ENCODE measurements around the gene RGL1.

RGL1 gene

DNA sequence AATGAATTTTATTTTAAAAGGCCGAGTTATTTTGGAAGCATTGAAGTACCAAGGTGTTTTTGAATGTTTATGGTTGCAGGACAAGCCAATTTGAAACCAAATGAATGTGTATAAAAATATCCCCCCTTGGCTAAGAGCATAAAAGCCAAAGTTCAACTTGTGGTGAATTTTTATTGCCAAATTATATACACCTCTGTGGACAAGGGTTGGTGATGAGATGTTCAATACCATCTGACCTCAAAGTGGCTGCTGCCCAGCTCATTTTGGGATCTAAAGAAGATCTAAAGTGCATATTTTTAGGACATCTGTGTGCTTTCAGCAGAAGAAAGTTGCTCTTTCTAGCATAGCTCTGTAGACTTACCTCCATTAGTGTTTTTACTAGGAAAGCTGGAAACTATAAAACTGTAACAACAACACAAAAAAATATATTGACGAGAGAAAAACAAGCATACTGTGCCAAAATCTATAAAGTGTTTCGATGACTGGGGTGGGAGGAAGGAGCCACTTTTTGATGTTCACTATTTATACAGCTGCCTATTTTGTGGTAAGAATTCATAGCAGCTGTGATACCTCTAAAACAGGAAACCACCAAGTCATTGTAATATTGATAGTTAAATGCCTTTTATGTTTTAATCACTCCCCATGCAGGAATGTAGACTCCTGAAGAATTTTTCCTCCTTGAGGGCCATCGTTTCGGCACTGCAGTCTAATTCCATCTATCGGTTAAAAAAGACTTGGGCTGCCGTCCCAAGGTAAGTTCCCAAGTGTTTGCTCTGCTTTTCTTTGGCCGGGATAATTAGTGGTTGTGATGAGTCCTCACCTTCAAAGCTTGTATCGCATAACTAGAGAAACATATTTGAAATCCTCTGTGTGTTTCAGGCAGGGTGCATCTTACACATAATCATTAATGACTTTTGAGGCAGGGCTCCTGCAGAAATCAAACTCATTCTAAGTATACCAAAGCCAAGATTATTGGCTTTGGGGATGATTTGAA is 83.2 kb downstream of the RGL1 start:
- DNase-seq (ENCODE audit: low read depth in 2 of 2) = no peak

DNA sequence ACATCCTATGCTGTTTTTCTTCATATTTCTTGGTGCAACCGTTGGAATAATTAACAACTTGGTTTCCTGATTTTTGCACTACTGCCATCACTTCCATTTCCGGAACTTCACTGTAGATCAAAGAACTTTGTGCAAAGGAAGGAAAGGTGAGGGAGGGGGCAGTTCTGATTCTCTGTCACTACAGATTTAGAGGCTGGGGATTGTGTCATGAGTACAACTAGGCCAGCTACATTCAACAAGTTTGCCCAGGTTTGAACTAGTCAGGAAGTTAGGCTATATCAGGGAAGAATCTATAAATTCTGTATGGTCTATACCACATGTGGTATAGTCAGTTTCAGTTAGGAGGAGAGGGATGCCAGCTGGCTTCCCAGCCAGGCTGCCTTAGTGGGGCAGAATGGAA is 84.2 kb downstream of the RGL1 start:
- DNase-seq (ENCODE audit: low read depth in 2 of 2) = no peak

DNA sequence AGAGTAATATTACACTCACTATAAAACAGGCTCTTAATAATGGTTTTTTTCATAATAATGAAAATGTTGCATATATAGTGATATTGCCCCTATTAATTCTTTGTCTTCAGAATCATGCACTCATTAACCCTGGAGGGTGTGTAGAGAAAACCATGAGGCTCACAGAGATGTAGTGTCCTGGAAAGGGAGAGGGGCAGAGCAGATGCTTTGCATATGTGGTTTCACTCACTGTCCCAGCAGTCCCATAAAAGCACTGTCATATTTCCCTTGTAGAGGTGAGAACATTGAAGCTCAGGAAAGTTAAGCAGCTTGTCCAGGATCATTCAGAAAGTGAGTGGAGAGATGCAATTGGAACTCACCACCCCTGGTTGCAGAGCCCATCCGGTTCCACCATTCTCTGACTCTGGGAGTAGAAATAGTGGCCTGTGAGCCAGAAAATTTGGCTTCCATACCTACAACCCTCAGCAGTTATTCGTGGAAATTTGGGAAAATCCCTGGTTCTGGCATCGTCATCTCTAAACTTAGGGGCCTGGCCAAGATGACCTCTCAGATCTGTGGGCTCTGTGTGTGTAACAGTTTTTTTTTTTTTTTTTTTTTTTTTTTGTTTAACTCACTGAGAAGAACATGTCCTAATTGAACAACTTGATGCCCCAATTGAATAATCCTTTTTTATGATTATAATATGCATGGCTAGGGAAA is 86.4 kb downstream of the RGL1 start:
- DNase-seq (ENCODE audit: low read depth in 2 of 2) = no peak

DNA sequence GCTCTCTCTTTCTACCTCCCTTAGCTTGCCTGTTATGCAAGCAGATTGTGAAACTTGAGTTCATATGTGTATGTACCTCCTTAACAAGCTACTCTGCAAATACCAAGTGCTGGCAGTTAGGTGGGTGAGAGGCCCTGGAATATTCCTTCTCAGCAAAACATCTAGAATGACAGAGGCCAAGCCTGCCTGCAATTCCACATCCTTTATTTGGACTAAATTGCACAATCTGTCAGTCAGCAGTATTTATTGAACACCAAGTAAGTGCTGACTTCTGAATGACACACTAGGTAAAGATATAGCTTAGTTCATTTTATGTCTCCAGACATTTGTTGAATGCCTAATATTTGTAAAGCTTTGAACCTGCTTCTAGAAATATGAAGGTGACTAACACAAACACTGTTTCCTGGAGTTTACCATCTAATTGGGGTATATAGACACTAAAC is 87.5 kb downstream of the RGL1 start:
- no peak for DNase-seq (ENCODE audit: low read depth in 2 of 2)

DNA sequence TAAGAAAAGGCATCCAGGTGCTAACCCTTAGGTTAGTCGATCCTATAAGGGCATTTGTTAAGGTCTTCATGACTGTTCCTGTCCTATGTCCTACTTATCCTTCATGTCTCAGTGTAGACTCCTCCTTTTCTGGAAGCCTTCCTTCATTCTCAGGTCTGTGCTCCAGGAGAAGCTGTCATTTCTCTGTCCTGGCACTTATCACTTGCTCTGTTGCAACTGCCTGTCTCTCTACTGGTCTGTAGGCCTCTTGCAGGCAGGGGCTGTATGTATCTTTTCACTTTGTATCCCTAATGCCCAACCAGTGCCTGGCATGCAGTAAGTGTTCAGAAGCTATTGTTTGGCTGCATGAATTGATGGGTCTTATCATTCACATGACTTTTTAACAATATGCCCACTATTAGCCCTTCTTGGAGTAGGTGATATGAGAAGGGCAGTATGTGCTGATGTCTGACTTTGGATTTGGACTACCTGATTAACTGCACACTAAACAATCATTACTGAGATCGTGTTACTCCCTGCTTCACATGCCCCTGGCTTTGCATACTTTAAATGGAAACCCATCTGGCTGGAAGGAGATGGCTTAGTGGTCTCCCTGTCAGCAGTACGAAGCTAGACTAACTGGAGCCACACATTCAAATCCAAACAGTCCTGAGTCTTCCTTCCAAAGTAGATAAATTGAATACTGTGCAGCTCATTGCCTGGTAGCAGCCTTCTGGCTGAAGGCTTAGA is 88.8 kb downstream of the RGL1 start:
- no peak for DNase-seq (ENCODE audit: low read depth in 2 of 2)

DNA sequence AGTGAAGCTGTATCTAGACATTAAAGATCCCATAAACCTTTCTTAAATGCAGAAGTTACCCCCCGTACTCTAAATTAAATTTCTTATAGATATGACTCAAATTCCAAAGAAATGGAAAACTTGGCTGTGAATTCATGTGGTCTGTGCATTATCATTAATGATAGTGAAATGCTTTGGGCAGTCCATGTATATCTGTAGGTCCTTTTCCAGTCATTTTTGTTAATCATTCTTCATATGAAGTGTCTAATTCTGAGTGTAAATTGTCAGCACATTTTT is 89.3 kb downstream of the RGL1 start:
- DNase-seq (ENCODE audit: low read depth in 2 of 2) = no peak

DNA sequence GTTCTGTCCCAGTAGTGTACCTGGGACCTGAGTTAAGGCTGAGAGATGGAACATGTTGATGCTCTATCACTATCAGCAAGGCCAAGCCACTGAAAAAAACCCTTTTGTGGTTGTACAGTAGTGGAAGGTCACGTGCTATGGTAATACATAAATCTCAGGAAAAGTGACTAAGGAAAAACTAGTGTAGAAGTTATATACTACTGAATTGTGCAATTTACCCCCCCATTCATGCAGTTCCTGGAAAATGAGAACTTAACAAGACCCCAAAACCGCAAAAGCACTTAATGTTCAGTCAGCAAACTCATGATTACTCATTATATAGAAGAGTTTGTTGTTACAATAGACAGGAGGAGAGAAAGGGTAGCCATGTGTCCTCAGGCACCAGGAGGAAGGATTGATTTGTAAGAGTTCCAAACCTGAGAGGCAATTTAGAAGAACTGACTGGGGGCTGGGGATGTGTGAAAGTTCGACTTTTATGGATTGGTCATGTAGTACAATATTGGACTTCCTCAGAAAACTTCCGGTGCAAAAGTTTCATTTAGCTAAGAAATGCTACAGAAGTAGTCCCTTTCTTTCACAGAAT is 91.6 kb downstream of the RGL1 start:
- DNase-seq (ENCODE audit: low read depth in 2 of 2) = no peak

DNA sequence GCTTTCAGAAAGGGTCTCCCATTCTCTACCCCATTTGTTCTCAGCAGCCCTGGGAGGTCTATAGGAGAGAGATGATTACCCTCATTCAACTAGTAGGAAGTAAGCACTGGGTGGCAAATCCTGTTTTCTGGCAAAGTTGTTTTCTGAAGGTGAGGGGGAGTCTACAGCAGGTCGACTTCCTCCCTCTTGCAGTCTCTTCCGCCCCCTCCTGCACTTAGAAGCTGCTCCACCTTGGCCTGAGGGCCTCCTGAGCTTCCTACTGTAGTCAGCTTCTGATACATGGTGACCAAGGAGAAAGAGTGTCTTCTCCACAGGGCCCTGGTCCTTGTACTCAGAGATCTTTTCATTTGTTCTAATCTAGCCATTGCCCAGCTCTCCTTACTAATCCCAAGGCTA is 93.1 kb downstream of the RGL1 start:
- DNase-seq (ENCODE audit: low read depth in 2 of 2) = no peak

DNA sequence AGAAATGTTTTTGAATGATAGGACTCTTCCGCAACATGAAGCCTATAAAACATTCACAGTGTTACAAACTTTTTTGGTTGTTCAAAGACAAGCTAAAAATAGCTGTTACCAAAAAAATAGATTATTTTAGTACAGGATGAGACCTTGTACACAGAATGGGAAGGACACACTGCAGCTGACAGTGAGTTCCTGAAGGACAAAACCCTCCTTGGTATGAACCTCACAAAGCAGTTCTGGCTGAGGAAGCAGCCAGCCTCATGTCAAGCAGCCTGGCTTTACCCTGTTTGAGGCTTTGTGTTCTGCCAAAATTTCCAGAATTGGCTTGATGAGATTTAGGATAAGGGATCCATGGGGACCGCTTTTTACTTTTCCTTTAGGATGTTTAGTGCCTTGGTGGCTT is 93.7 kb downstream of the RGL1 start:
- no peak for DNase-seq (ENCODE audit: low read depth in 2 of 2)

DNA sequence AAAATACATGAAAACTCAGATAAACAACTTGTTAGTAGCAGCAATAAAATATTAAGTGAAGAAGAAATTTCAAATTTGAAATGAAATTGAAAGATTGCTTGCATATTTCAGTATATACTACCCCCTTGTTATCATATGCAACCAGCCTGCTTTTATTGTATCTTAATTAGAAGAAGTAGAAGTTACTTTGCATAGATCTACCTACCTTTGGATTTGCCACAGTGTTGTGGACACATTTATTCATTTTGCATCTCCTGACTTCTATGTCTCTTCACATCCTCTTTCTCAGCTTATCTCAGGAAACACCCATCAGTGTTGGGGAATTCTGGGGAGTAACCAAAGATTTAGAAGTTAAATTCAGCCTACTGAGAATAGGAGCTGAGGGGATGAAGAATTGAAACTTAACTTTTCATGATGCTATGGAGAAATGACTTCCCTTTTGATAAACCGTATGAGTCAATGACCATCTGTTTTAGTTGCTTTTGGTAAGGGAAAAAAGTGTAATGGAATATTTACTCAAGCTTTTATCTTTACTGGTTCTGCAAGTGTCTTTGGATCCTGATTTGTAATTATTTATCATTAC is 96.9 kb downstream of the RGL1 start:
- no peak for DNase-seq (ENCODE audit: low read depth in 2 of 2)

DNA sequence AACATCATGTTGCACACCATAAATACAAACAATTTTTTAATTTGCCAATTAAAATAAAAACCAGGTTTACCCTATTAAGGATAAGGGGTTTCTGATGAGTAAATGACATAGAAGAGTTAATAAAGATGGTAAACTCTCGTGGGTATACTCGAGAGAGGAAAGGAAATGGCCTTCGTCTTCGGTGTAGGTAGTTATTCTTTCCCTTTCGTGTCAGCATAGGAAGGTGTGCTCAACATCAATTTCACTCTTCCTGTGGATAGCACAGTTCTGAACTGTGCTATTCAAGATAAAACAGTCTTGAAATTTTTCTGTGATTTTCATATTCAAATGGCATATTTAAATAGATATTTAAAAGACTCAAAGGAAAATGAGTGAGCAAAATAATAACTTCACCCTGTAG is 98.2 kb downstream of the RGL1 start:
- DNase-seq (ENCODE audit: low read depth in 2 of 2) = no peak

DNA sequence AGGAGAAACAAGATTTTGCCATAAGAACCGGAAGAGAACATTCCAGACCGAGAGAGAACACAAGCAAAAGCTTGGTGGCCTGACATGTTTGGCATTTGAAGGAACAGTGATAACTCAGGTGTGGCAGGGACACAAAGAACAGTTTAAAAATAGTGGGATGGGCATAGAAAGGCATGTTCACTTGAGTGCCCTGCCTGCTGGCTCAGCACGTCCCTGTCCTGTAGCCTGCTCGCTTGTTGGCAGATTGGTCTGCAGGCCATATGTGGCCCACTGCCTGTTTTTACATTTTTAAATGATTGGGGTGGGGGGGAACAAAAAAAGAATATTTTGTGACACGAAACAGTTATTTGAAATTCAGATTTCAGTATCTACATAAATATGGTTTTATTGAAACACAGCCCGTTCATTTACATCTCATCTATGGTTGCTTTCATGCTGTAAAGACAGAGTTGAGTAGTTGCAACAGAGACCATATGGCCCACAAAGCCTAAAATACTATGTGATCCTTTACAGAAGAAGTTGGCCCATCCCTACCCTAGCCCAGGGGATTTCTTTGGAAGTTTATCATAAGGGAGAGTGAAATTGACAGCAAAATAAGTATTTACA is 100.7 kb downstream of the RGL1 start:
- no peak for DNase-seq (ENCODE audit: low read depth in 2 of 2)

DNA sequence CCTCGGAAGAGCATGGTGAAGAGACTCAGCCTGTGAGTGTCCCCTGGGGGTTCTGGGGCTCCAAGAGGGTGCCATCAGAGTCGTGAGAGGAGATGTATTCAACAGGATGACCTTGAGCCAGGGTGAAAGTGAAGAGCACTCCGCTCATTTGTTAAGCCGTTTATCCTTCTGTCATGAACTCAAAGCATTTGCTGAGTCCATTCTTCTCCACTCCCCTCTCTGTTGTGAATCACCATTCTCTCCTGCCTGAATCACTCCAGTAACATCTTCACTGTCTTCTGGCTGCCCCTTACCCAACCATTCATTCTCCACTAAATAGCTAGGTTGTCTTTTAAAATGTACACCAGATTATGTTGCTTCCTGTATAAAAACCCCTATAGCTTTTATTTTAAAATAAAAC is 102.2 kb downstream of the RGL1 start:
- DNase-seq (ENCODE audit: low read depth in 2 of 2) = no peak

DNA sequence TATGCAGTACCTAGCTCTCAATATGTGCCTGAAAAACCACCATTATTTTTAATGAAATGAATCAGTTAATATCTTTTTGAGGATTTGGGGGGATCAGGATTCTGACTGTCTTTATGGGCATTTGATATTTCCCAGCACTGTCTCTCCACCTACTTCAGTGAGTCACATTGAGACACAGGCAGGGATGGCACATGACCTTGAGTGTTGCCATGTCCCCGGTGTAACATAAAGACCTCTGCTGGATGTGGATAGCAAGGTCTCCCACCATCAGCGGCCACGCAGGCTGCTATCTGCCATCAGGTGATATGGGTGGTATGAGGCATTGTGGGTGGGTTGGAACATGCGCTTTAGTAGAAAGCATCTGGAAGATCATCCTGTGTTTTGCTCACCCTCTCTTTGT is 103.2 kb downstream of the RGL1 start:
- DNase-seq (ENCODE audit: low read depth in 2 of 2) = no peak

DNA sequence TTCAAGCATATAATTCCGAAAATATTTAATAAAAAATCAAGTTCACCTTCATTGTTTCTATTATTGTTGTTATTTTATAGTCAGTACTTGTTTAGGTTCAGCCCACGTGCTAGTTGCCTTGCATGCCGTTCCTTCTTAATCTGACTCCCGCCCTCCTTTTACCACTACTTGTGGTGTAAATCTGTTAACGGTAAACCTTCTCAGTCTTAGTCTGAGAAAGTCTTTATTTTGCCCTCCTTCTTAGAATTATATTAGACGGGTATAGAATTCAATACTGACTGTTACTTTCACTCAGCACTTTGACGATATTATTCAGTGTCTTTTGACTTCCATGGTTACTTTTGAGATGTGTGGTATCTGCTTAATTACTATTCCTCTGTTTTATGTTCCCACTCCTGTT is 104.8 kb downstream of the RGL1 start:
- DNase-seq (ENCODE audit: low read depth in 2 of 2) = no peak

DNA sequence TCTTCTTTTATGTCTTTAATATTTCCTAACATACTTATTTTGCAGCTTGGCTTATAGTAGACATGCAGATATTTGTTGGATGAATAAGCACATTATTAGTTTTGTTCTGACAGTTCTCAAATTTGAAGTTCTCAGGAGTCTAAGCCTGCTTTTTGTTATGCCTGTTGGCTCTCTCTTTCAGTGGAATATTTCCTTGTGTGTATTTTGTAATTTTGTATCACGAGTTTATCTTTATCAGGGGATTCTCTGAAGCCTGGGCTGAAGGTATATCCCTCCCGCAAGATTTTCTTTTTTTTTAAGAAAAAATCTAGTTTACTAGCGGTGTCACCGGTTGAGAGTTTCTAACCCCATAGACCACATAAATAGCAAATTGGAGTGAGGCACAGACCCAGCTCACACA is 105.9 kb downstream of the RGL1 start:
- no peak for DNase-seq (ENCODE audit: low read depth in 2 of 2)

DNA sequence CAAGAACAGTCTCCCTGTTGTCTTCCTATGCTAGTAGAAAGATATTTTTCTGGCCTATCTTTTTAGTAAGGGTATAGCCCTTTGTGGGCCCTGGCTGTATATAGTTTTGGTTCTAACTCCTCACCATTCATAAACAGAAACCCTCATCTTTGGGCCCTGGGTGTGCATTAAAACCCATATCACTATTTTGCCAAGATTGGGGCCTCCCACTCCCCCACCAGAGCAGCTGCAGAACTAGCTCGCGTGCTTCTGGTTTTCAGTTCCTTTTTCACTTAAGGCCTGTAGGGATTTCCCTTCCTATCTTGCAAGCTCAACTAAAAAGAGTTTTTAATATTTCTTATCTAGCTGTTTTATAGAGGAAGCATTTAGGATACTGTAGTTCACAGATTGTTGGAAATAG is 106.4 kb downstream of the RGL1 start:
- peak in 1 of 2 donors; percentile 16 for DNase-seq (ENCODE audit: low read depth in 2 of 2)

DNA sequence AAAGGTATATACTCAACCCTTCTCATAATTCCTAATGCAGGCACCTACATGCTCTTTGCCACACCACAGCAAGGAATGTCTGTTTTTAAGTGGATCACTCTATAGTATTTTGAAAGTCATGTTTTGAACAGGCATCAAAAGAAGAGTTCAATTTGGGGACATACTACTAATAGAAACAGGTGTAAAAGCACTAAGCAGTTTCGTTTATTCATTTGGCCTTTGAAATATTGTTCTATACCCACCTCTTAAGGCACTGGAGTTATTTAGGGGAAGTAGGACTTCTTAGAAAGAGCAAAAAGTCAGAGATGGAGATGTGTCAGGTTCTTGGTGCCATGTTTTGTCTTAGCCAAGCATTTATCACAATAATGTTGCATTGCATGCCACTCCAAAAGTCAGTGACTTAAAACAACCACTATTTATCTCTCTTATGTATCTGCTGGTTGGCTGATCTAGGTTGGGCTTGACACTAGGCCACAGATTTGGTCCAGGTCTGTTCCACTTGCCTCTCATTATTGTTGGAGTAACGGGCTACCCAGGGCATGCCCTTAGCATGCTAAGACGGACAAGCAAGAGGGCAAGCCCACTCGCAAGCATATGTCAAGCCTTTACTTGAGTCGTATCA is 107.5 kb downstream of the RGL1 start:
- no peak for DNase-seq (ENCODE audit: low read depth in 2 of 2)

DNA sequence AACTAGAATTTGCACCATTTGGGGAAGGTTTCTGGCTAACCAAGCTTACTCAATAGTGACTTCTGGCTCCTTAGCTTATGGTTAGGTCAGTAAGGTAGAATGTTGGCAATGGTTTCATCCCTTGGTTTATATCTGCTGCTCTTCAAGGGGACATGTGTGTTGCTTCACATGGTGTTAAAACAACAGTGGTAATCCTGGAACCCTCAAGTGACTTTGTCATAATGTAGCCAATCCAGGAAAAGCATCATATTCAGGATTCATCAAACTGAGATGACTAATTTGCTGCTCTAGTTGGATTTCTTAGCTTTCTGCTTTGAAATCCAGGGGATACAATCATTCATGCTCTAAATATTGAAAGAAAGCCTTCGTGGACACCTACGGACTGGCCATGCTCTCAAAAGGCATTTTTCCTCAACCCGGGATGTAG is 108.7 kb downstream of the RGL1 start:
- no peak for DNase-seq (ENCODE audit: low read depth in 2 of 2)

DNA sequence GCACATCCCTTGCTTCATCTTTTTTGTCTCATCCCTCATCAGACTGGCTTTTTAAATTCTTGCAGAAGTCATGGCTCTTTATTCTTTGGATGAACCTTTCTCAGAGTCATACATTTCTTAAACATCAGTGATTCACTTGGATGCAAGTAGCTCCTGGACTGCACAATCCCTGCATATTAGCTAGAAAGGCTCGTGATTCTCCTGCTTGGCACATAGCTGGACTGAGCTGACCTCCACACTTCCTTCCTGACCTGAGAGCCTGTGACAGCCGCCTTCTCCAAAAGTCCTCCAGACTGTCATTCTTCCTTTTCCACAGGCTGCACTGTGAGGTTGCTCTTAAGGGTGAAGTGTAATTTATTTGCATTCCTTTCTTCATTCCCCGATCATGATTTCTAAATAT is 109.4 kb downstream of the RGL1 start:
- DNase-seq (ENCODE audit: low read depth in 2 of 2) = no peak

DNA sequence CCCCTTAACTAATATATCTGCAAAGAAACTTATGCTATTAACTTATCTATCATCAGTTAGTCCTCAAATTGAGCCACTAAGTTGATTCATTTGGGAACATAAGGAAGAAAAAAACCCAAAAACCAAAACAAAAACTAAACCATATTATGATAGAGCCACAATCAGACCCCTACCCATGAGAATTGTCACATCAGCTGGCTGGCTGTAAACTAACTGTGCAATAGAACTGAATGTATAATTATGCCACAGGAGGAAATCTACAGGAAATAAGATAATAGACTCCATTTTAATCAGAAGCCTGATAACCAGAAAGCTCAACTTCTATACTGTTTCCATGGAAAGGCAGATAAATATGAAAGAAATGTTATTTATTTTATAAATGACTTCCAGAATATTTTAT is 110.0 kb downstream of the RGL1 start:
- no peak for DNase-seq (ENCODE audit: low read depth in 2 of 2)

All from stimulated activated CD8-positive, alpha-beta memory T cell treated with anti-CD3 and anti-CD28 coated beads, Interleukin-15, amount 100 ng/mL, for 48 hours (primary cell).